HG03108 (cell line): ENCODE measurements around the gene AP2A2.

Experiments used
- ATAC-seq: cut with Tn5 transposase; IDR thresholded peaks from one replicate; pipeline ENCODE4 v1.9.1; 2021; ENCODE audit warnings: moderate library complexity; ENCODE audit not compliant: unreplicated experiment

AP2A2 gene

DNA sequence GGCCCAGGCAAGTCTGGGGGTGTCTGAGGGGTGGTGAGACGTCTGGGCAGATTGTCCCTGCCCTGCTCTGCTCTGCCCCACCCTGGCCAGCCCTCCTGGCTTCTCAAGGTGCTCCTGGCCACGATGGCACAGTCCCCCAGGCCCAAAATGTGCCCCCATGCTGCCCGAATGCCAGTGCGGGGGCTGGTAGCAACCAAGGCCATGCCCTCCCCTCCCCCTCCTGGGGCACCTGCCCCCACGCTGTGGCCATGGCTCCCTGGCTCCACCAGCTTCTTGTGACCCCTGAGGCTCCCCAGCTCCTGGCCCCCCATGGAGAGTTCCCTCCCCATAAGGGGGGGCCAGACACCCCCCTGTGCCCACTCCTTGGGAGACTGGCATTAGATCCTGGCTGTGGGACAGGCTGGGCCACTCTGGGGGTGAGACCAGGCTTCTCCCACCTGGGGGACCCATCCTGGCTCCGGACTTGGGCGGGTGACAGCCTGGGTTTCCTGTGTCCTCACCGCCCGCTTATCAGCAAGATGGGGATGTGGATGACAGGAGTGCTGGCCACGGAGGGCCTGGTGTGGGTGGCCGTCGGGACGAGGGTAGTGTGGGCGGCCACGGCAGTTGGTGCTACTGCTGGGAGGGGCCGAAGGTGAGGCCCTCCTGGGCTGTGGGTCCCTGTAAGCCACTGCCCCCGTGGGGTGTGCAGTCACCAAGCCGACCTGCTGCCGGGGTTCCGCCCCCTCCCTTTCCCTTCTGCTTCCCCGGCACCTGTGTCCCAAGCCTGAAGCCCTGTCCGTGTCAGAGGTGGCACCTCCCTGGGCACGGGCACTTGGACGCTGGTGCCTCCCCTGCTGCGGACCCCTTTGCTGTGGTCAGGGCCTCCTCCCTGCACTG lies 126.7 kb downstream of the AP2A2 start:
- no peak for ATAC-seq

DNA sequence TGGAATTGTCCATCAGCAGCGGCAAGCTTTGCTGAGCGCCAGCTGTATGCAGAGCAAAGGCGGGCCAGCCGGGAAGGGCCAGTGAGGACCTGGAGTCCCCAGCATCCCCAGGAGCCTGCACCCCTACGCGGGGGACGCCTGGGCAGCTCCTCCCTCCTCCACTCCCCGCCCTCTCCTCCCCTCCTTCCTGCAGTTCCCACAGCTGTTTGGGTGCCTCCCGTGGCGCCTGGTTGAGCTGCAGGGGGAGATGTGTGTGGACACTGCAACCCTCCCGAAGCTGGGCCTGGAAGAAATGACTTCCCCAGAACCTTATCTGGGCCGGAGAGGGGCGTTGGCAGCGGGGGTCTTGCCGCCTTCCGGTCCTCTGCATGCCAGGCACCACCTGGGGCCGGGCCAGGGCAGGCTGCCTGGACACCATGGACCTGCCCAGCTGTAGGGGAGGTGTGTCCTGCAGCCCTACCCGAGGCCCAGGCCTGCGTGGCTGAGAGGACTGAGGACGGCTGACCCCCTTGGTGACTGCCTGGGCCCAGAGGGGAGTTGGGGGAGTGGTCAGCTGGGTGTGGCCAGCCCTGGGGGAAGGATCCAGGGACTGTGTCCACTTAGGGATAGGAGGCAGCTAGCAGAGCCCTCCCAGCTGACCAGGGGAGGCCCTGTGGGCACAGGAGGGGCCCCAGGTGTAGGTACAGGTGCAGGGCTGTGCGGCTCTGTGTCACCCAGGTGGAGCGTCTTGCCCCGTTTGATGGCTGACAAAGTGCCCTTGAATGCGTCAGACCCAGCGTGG lies 127.6 kb downstream of the AP2A2 start:
- no peak for ATAC-seq

- ATAC-seq: no peak
These were observed 128.8 kb downstream of the AP2A2 start for GRCh38 chr11:1054143-1055108.

GRCh38 chr11:1055109-1055703 lies 129.5 kb downstream of the AP2A2 start:
- no peak for ATAC-seq

- no peak for ATAC-seq
These were observed 130.5 kb downstream of the AP2A2 start for GRCh38 chr11:1055990-1056771.

GRCh38 chr11:1057806-1058205 lies 132.1 kb downstream of the AP2A2 start:
- no peak for ATAC-seq

DNA sequence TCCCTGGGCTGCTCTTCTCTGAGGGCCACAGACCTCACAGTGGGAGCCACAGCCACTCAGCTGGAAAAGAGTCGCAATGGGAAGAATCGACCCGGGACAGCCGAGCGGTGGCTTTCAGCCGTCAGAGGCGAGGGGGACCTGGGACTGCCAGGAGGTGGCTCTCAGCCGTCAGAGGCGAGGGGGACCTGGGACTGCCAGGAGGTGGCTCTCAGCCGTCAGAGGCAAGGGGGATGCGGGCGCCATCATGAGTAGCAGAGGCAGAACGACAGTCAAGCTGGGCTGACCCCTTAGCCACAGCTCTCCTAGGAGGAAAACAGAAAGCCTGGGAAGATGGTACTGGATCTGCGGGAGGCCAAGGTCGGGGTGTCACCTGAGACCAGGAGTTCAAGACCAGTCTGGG lies 134.1 kb downstream of the AP2A2 start:
- ATAC-seq: no peak

DNA sequence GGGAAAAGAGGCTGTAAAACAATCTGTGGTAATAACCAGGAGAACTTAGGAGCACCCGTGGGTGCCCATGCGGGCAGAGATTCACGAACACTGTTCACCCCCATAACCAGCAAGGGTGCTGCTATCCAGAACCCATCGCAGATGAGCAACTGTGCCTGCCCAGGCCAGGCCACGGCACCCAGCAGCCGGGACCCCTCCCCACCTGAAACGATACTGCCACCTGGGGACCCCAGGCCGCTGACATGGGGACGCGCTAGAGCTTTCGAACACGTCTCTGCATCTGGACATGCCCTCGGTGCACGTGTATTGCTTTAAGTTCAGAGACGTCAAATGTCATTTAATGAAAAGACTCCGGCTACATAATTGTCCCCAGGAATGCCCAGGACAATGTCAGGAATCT lies 134.7 kb downstream of the AP2A2 start:
- ATAC-seq: no peak

GRCh38 chr11:1060852-1061616 lies 135.4 kb downstream of the AP2A2 start:
- ATAC-seq: no peak
